ENCODE measurements around the gene LIN7A.

The LIN7A gene

GRCh38 chr12:80952443-80952842, 14.7 kb upstream of the LIN7A start:
- Histone ChIP-seq H3K79me2 (ENCODE audit: control insufficient read depth, low read length) (no peaks in the 10 kb centered on the region), H3K9me2 (replicated peaks; ENCODE audit: control insufficient read depth, low read length) (no peaks in the 10 kb centered on the region), H4K20me1 (ENCODE audit: control insufficient read depth, insufficient read depth, low read depth, low read length) (no peaks in the 10 kb centered on the region), H3K27me3 (ENCODE audit: control insufficient read depth, low read length) (no peaks in the 10 kb centered on the region), H3K4me1 (ENCODE audit: control insufficient read depth, low read length) (no peaks in the 10 kb centered on the region), H3K36me3 (ENCODE audit: control insufficient read depth, low read length) (no peaks in the 10 kb centered on the region), H3F3A (ENCODE audit: control insufficient read depth, insufficient read depth) (no peaks in the 10 kb centered on the region), H3K4me3 (ENCODE audit: low read length) (no peak overlapping the region), H3K4me2 (ENCODE audit: low read length) (no peak overlapping the region), H3K27ac (ENCODE audit: low read depth, low read length) (no peak overlapping the region), H3K9me3 (ENCODE audit: control insufficient read depth, insufficient read depth, low read length) (no peaks in the 10 kb centered on the region)
- no peak for TF ChIP-seq EZH2phosphoT487 (IDR thresholded peaks at IDR 0.05; ENCODE audit: borderline replicate concordance, low read length)

GRCh38 chr12:80946591-80946990, 8.9 kb upstream of the LIN7A start:
- no peaks in the 10 kb centered on the region for H3K9me3 ChIP-seq (ENCODE audit: control insufficient read depth, insufficient read depth, low read length)
- TF ChIP-seq EZH2phosphoT487 (IDR thresholded peaks at IDR 0.05; ENCODE audit: borderline replicate concordance, low read length): no peak
- TF ChIP-seq CTCF (IDR thresholded peaks at IDR 0.05; ENCODE audit: low read depth, low read length, poor library complexity, severe bottlenecking): no peak
- H3K9me2 ChIP-seq (replicated peaks; ENCODE audit: control insufficient read depth, low read length): no peaks in the 10 kb centered on the region
- no peaks in the 10 kb centered on the region for H3K36me3 ChIP-seq (ENCODE audit: control insufficient read depth, low read length)
- no peaks in the 10 kb centered on the region for H3K4me1 ChIP-seq (ENCODE audit: control insufficient read depth, low read length)
- no peak overlapping the region for H3K4me2 ChIP-seq (ENCODE audit: low read length)
- H3K4me3 ChIP-seq (ENCODE audit: low read length): no peak overlapping the region
- no peaks in the 10 kb centered on the region for H3K79me2 ChIP-seq (ENCODE audit: control insufficient read depth, low read length)
- H3K27me3 ChIP-seq (ENCODE audit: control insufficient read depth, low read length): no peaks in the 10 kb centered on the region
- no peak overlapping the region for H3K27ac ChIP-seq (ENCODE audit: low read depth, low read length)
- H4K20me1 ChIP-seq (ENCODE audit: control insufficient read depth, insufficient read depth, low read depth, low read length): no peaks in the 10 kb centered on the region
- no peaks in the 10 kb centered on the region for H3F3A ChIP-seq (ENCODE audit: control insufficient read depth, insufficient read depth)

DNA sequence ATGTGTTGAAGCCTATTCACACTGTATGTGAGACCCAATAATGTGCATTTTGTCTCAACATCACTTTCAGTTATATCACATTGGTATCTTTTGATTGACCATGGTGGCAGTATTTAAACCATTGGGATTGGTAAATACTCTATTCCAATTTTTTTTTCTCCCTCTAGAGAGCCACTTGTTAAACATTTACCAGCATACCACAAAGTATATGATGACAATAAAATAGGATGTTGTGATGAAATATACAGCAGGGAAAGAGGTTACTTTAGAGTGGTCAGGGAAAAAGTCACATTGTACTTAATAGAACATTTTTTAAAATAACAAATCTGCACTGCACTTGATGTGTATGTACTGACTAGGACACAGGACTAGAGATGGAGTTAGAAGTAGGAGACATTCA, 5.6 kb upstream of the LIN7A start:
- H3K4me3 ChIP-seq (ENCODE audit: low read length): no peak overlapping the region
- no peaks in the 10 kb centered on the region for H3K27me3 ChIP-seq (ENCODE audit: control insufficient read depth, low read length)
- H3K9me3 ChIP-seq (ENCODE audit: control insufficient read depth, insufficient read depth, low read length): no peaks in the 10 kb centered on the region
- no peaks in the 10 kb centered on the region for H3K4me1 ChIP-seq (ENCODE audit: control insufficient read depth, low read length)
- H3K4me2 ChIP-seq (ENCODE audit: low read length): no peak overlapping the region
- TF ChIP-seq EZH2phosphoT487 (IDR thresholded peaks at IDR 0.05; ENCODE audit: borderline replicate concordance, low read length) (no peak), CTCF (IDR thresholded peaks at IDR 0.05; ENCODE audit: low read depth, low read length, poor library complexity, severe bottlenecking) (no peak)
- H3K27ac ChIP-seq (ENCODE audit: low read depth, low read length): no peak overlapping the region
- H4K20me1 ChIP-seq (ENCODE audit: control insufficient read depth, insufficient read depth, low read depth, low read length): no peaks in the 10 kb centered on the region
- no peaks in the 10 kb centered on the region for H3F3A ChIP-seq (ENCODE audit: control insufficient read depth, insufficient read depth)
- H3K79me2 ChIP-seq (ENCODE audit: control insufficient read depth, low read length): no peaks in the 10 kb centered on the region
- H3K36me3 ChIP-seq (ENCODE audit: control insufficient read depth, low read length): no peaks in the 10 kb centered on the region
- H3K9me2 ChIP-seq (replicated peaks; ENCODE audit: control insufficient read depth, low read length): no peaks in the 10 kb centered on the region

GRCh38 chr12:80941916-80942315, 4.2 kb upstream of the LIN7A start:
- Histone ChIP-seq H3K27ac (ENCODE audit: low read depth, low read length) (no peak overlapping the region), H3K36me3 (ENCODE audit: control insufficient read depth, low read length) (no peaks in the 10 kb centered on the region), H4K20me1 (ENCODE audit: control insufficient read depth, insufficient read depth, low read depth, low read length) (no peaks in the 10 kb centered on the region), H3K9me2 (replicated peaks; ENCODE audit: control insufficient read depth, low read length) (no peaks in the 10 kb centered on the region), H3K9me3 (ENCODE audit: control insufficient read depth, insufficient read depth, low read length) (peaks cover 6% of the 10 kb centered on the region; the same call in 1 of the 2 replicates), H3K79me2 (ENCODE audit: control insufficient read depth, low read length) (no peaks in the 10 kb centered on the region), H3K27me3 (ENCODE audit: control insufficient read depth, low read length) (no peaks in the 10 kb centered on the region), H3K4me1 (ENCODE audit: control insufficient read depth, low read length) (no peaks in the 10 kb centered on the region), H3K4me2 (ENCODE audit: low read length) (no peak overlapping the region), H3F3A (ENCODE audit: control insufficient read depth, insufficient read depth) (no peaks in the 10 kb centered on the region), H3K4me3 (ENCODE audit: low read length) (no peak overlapping the region)
- TF ChIP-seq EZH2phosphoT487 (IDR thresholded peaks at IDR 0.05; ENCODE audit: borderline replicate concordance, low read length) (no peak), CTCF (IDR thresholded peaks at IDR 0.05; ENCODE audit: low read depth, low read length, poor library complexity, severe bottlenecking) (no peak)

Data from DOHH2 (cell line).